HEK293 (cell line): ENCODE data around the gene ATG101.
A peak's percentile ranks its signal among the peaks of the same experiment; 100 is the strongest.

Source experiments
- CTCF ChIA-PET: fragments of 350-600 bp; formaldehyde crosslinking; extraction: SDS; loops from one replicate; lab custom pipeline; 2021; ENCODE audit warnings: antibody characterized with exemption; lab: Yijun Ruan, JAX
- POLR2A ChIA-PET: fragments of 300-600 bp; formaldehyde crosslinking; extraction: SDS; loops from one replicate; lab custom pipeline; 2020; ENCODE audit warnings: antibody characterized with exemption, inconsistent platforms; lab: Yijun Ruan, JAX
- H3K27ac ChIP-seq: fragments of 200-500 bp; sonication (Bioruptor generic); 2 replicates; pipeline ENCODE4 v1.5.1; 2014; ENCODE audit warnings: low read depth, low read length, control low read depth, inconsistent platforms; ENCODE audit errors: extremely low read depth
- H3K36me3 ChIP-seq, 2 experiments: fragments of 200-500 bp in 1 of 2; sonication (Bioruptor generic) in 1 of 2; 1 replicate in 1 of 2; 2 replicates in 1 of 2; pipeline ENCODE4 v1.5.1; 2014 to 2017; ENCODE audit warnings: inconsistent platforms in 2 of 2, low read length in 2 of 2; ENCODE audit not compliant: control insufficient read depth in 2 of 2, insufficient read depth in 1 of 2
- H3K4me1 ChIP-seq: fragments of 200-500 bp; sonication (Bioruptor generic); 2 replicates; pipeline ENCODE4 v1.5.1; 2014; ENCODE audit warnings: mild to moderate bottlenecking, low read length, inconsistent platforms; ENCODE audit not compliant: control insufficient read depth, insufficient read depth
- H3K4me3 ChIP-seq: 2 replicates; pipeline ENCODE4 v1.5.1; 2011; ENCODE audit warnings: low read depth, mild to moderate bottlenecking, control low read depth, low read length, moderate library complexity
- H3K9me3 ChIP-seq: fragments of 200-500 bp; sonication (Bioruptor generic); 2 replicates; pipeline ENCODE4 v1.5.1; 2014; ENCODE audit warnings: low read depth, low read length, inconsistent platforms; ENCODE audit not compliant: control insufficient read depth, insufficient read depth
- BCL6B ChIP-seq: fragments of 450-650 bp; formaldehyde crosslinking; IDR thresholded peaks from 2 replicates; pipeline ENCODE4 v1.5.1; 2017; ENCODE audit warnings: missing biosample characterization, missing genetic modification characterization
- EGR2 ChIP-seq: fragments of 450-650 bp; formaldehyde crosslinking; IDR thresholded peaks from 2 replicates; pipeline ENCODE4 v1.5.1; 2016; ENCODE audit warnings: low read depth, missing biosample characterization, missing genetic modification characterization
- GLIS2 ChIP-seq: fragments of 450-650 bp; formaldehyde crosslinking; IDR thresholded peaks from 2 replicates; pipeline ENCODE4 v1.5.1; 2016; ENCODE audit warnings: missing biosample characterization, missing genetic modification characterization
- HIC1 ChIP-seq: fragments of 450-650 bp; formaldehyde crosslinking; IDR thresholded peaks from 2 replicates; pipeline ENCODE4 v1.5.1; 2016; ENCODE audit warnings: missing biosample characterization, missing genetic modification characterization
- PRDM6 ChIP-seq: fragments of 450-650 bp; formaldehyde crosslinking; IDR thresholded peaks from 2 replicates; pipeline ENCODE4 v1.5.1; 2017; ENCODE audit warnings: missing biosample characterization, missing genetic modification characterization
- SCRT2 ChIP-seq: fragments of 450-650 bp; formaldehyde crosslinking; IDR thresholded peaks from 2 replicates; pipeline ENCODE4 v1.5.1; 2016; ENCODE audit warnings: missing biosample characterization, missing genetic modification characterization
- ZFHX2 ChIP-seq: fragments of 450-650 bp; formaldehyde crosslinking; conservative IDR thresholded peaks from 2 replicates; pipeline ENCODE4 v1.5.1; 2016; ENCODE audit warnings: missing biosample characterization, missing genetic modification characterization
- ZIC2 ChIP-seq: fragments of 450-650 bp; formaldehyde crosslinking; IDR thresholded peaks from 2 replicates; pipeline ENCODE4 v1.5.1; 2016; ENCODE audit warnings: missing biosample characterization, missing genetic modification characterization
- ZNF16 ChIP-seq: fragments of 450-650 bp; formaldehyde crosslinking; IDR thresholded peaks from 2 replicates; pipeline ENCODE4 v1.5.1; 2016; ENCODE audit warnings: low read depth, missing biosample characterization, missing genetic modification characterization
- ZNF341 ChIP-seq: fragments of 450-650 bp; formaldehyde crosslinking; IDR thresholded peaks from 2 replicates; pipeline ENCODE4; 2016; ENCODE audit warnings: low read depth, missing biosample characterization, missing genetic modification characterization
- ZNF513 ChIP-seq: fragments of 450-650 bp; IDR thresholded peaks from 2 replicates; pipeline ENCODE4 v1.5.1; 2018; ENCODE audit warnings: missing biosample characterization, missing genetic modification characterization

The ATG101 gene

GRCh38 chr12:52063082-52063924 lies 6.5 kb upstream of the ATG101 start:
- ChIA-PET POLR2A (no interaction called here), CTCF (interaction anchor here (0.7 to 34.8 kb wide), 4 partner anchors 19 to 70 kb away, joined by 3 to 794 read pairs (median 4); no protein-coding TSS in a partner anchor)
- no peaks in the 10 kb centered on the region for H3K9me3 ChIP-seq
- H3K4me3 ChIP-seq: no peak overlapping the region
- peaks cover 0 to 11% of the 10 kb centered on the region in 2 experiments; a peak in 1 of 3 replicates for H3K36me3 ChIP-seq
- no peaks in the 10 kb centered on the region for H3K4me1 ChIP-seq
- TF ChIP-seq PRDM6 (no peak), ZIC2 (peak; percentile 82)
- no peak overlapping the region for H3K27ac ChIP-seq

GRCh38 chr12:52063981-52064649 lies 5.7 kb upstream of the ATG101 start:
- ChIA-PET CTCF (interaction anchor here (0.6 to 34.8 kb wide), 2 partner anchors 37 to 1438 kb away, joined by 3 to 794 read pairs; no protein-coding TSS in a partner anchor), POLR2A (no interaction called here)
- no peaks in the 10 kb centered on the region for H3K9me3 ChIP-seq
- H3K36me3 ChIP-seq: peaks cover 0 to 4% of the 10 kb centered on the region in 2 experiments; a peak in 1 of 3 replicates
- 0 out of 2 replicates have a peak, but pooled peaks have one; percentile 34 for TF ChIP-seq HIC1 (tag by site-specific recombination)
- TF ChIP-seq ZNF341 (tag by site-specific recombination): peak; percentile 39; the same call in 1 of the 2 replicates
- TF ChIP-seq BCL6B: no peak
- TF ChIP-seq ZFHX2 (tag by site-specific recombination): peak; percentile 53
- peak; percentile 54 for TF ChIP-seq EGR2 (tag by site-specific recombination)
- TF ChIP-seq GLIS2: 0 out of 2 replicates have a peak, but pooled peaks have one; percentile 11
- no peak overlapping the region for H3K27ac ChIP-seq
- no peaks in the 10 kb centered on the region for H3K4me1 ChIP-seq
- no peak overlapping the region for H3K4me3 ChIP-seq

- POLR2A ChIA-PET: no interaction called here
- CTCF ChIA-PET: interaction anchor here (0.7 to 34.8 kb wide), 6 partner anchors 9 to 1067 kb away, joined by 3 to 794 read pairs (median 4); partner anchors contain the start of gene NR4A1
These were observed 3.3 kb upstream of the ATG101 start for GRCh38 chr12:52066346-52067080.

More at GRCh38 chr12:52066346-52067080, 3.3 kb upstream of the ATG101 start:
- Histone ChIP-seq H3K9me3 (no peaks in the 10 kb centered on the region), H3K4me3 (no peak overlapping the region), H3K36me3 (no peaks in the 10 kb centered on the region), H3K4me1 (0 out of 2 replicates have a peak, but pooled peaks cover 4% of the 10 kb centered on the region), H3K27ac (no peak overlapping the region)
- TF ChIP-seq ZNF16 (tag by site-specific recombination) (no peak), ZNF513 (peak; percentile 72), SCRT2 (tag by site-specific recombination) (0 out of 2 replicates have a peak, but pooled peaks have one; percentile 25)
